D721Med (cell line): ENCODE results near the gene SYNE2.

Experiments
- DNase-seq: peaks from one replicate; pipeline ENCODE4 v3.0.0; 2011; ENCODE audit warnings: low spot score; ENCODE audit not compliant: insufficient read length
- FAIRE-seq: peaks from 2 replicates; lab custom pipeline; 2011; peaks lifted over from hg19 to GRCh38; lab: Jason Lieb, UNC
- TF ChIP-seq, protein P1 (sequence below): IDR thresholded peaks from 2 replicates; pipeline ENCODE4 v1.5.1; 2012; ENCODE audit warnings: mild to moderate bottlenecking, control low read depth; ENCODE audit not compliant: insufficient read depth; ENCODE audit errors: missing control alignments

Gene SYNE2

DNA sequence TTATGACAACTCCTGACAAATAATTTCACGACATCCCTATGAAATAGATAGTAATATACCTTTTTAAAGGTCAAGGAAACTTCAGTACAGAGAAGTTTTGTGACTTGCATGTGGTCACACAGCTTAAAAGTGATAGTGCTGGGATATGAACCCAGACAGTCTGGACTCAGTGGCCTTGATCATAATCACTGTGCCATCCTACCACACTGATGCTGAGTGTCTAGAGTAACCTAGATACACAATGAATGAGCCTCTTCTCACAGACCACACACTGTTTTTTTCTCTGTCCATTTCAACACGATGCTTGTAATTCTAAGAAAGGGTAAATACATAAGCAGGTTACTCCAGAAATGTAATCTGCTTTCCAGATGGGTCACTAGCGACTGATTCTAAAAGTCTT is 88.2 kb downstream of the SYNE2 start:
- DNase-seq, result no peak
- TF ChIP-seq, protein P1, sequence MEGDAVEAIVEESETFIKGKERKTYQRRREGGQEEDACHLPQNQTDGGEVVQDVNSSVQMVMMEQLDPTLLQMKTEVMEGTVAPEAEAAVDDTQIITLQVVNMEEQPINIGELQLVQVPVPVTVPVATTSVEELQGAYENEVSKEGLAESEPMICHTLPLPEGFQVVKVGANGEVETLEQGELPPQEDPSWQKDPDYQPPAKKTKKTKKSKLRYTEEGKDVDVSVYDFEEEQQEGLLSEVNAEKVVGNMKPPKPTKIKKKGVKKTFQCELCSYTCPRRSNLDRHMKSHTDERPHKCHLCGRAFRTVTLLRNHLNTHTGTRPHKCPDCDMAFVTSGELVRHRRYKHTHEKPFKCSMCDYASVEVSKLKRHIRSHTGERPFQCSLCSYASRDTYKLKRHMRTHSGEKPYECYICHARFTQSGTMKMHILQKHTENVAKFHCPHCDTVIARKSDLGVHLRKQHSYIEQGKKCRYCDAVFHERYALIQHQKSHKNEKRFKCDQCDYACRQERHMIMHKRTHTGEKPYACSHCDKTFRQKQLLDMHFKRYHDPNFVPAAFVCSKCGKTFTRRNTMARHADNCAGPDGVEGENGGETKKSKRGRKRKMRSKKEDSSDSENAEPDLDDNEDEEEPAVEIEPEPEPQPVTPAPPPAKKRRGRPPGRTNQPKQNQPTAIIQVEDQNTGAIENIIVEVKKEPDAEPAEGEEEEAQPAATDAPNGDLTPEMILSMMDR, result no peak
- peak; percentile 55 for FAIRE-seq

DNA sequence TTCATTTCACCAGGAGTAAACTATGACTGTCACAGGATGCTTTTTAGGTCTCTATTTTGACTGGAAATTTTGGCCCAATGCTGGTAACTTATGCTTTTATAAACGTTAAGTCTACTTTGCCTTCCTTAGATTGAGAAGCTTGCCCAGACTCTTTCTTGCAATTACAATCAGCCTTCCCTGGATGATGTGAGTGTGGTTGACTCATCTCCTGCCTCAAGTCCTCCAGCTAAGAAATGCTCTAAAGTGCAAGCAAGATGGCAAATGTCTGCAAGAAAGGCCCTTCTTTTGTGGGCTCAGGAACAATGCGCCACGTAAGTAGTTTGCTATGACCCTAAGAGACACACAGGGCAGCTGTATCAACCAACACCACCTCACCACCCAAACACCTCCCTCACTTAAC is 96.9 kb downstream of the SYNE2 start:
- TF ChIP-seq, protein P1, result no peak
- DNase-seq (no peak), FAIRE-seq (no peak)

DNA sequence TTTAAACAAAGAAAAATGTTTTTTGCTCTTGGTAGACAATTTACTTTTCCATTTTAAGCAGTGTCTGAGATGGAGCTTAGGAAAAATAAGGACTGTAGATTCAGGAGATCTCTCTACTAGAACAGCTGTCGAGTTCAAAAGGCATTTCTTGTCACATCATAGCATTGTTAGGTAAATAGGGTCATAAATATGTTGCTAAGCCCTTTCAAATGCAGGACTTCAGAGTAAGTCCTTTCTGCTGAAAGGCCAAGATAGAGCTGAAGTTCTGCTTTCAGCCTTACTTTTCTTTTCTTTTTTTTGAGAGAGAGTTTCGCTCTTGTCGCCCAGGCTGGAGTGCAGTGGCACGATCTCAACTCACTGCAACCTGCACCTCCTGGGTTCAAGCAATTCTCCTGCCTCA is 98.2 kb downstream of the SYNE2 start:
- TF ChIP-seq, protein P1, result no peak
- FAIRE-seq (no peak), DNase-seq (no peak)

DNA sequence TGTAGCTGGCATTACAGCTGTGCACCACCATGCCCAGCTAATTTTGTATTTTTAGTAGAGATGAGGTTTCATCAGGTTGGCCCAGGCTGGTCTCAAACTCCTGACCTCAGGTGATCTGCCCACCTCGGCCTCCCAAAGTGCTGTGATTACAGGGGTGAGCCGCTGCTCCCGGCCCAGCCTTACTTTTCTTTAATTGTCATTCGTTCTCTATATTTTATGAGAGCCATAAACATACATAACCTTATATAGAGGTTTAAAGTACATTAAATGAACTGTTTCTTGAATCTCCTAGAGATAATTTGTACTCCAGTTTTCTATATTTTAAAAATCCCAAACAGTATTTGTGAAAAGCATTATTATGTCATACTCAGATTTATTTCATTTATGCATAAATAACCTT is 98.6 kb downstream of the SYNE2 start:
- DNase-seq (no peak), FAIRE-seq (no peak)
- TF ChIP-seq, protein P1, result no peak

DNA sequence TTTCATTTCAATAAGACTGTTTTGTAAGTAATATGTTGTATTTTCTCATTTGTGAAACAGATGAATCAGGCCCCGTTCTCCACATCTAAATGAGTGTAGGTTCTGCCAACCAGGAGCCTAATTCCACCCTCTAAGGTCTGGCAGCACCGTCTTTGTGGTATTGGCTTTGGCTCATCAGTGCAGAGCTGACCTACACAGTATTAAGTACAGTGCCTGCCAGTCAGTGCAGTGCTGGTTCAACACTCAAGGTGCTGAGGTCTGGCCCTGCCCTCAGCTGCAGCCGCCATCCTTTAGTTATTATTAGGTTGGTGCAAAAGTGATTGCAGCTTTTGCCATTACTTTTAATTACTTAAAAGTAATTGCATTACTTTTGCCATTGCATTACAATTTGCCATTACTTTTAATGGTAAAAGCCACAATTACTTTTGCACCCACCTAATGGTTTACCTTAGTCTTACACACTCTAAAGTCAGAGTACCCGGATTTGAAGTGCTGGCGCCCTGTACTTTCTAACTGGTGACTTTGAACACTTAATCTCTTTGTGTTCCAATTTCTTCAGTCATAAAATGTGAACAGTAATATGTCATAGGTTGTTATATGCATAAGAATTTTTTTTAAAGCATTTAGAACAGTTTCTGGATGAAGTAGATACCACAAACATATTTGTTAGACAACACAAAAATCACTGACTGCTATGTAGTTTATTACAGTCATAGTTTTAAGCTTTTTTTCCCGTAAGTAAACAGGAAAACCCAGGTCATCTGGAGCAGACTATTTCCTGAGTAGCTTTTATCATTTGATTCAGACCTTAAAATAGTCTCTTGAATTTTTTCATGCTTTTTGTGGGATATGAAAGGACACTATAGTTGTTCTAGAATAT is 99.5 kb downstream of the SYNE2 start:
- DNase-seq, result no peak
- TF ChIP-seq, protein P1, result no peak
- peak; percentile 51 for FAIRE-seq

DNA sequence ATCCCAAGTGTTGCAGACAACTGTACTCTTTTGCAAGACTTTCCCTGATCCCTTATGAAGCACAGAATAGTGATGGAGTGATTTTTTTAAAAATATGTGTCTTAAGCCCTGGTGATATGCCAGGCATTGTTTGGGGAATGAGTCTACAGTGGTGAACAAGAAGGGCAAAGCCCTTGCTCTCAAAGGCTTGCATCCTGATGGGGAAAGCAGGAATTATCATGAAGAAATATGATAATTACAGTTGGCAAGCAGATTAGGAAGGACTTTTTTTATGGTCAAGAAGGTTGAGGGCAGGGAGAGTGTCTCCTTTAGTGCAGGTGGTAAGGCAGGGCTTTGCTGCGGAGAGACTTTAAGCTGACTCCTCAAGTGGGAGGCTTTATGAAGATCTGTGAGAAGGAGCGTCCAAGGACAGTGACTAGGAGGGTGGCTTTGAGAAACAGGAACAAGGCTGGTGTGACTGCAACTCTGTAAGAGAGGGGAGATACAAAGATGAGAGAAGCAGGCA is 100.2 kb downstream of the SYNE2 start:
- no peak for DNase-seq
- FAIRE-seq, result no peak
- TF ChIP-seq, protein P1, result no peak

DNA sequence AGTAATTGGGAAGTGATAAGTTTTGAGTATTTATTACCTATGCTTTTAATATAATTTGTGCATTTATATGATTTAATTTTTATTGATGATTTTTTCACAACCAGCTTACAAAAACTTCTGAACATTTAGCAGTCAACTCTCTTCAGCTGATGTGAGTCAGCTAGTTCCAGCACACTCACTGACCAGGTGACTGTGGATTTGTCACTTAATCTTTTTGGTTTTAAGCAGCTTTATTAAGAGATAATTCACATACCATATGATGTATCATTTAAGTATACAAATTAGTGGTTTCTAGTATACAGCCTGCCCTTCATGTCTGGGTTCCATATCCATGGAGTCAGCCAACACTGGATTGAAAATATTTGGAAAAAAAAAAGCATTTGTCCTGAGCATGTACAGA is 103.5 kb downstream of the SYNE2 start:
- TF ChIP-seq, protein P1, result no peak
- DNase-seq, result no peak
- FAIRE-seq, result peak; percentile 92
